Non-pigmented ciliary epithelial cell (primary cell): ENCODE measurements around the gene LHX4.
A peak's percentile ranks its signal among the peaks of the same experiment; 100 is the strongest.

ENCODE experiments used
- DNase-seq: peaks from one replicate; pipeline ENCODE4 v3.0.0-alpha.2; 2010; ENCODE audit warnings: low read depth

Gene LHX4

DNA sequence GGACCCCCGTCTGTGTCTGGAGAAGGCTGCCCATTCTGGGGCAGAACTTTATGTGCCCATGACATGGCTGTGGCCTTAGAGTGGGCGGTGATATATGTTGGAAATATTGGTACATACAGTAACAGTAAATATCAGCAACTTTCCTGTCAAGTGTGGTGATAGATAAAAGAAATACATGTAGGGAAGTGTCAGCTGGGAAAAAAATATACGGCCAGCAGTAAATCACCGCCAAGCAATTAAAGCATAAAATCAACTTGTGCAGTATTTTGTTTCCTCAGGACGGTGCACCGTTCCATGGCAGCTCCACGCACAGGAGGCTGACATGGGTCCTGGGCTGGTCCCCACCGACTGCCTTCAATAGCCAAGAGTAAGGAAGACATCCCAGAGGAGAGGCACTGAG, 27.4 kb downstream of the LHX4 start:
- no peak for DNase-seq

DNA sequence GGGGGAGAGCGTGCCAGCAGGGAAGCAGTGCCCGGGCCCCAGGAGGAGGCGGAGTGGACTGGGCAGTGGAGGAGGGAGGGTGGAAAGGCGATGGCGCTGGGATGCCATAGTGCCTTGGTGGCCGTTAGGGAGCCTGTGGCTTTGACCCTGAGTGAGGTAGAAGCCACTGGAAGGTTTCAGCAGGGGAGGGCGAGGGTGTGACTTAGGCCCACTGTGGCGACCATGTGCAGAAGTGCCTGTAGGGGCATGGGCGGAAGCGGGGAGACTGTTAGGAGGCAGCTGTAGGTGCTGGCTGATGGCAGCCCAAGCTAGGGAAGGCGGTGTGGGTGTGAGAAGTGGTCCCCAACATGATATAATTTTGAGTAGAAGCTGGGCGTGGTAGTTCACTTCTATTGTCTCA, 28.2 kb downstream of the LHX4 start:
- DNase-seq: no peak

DNA sequence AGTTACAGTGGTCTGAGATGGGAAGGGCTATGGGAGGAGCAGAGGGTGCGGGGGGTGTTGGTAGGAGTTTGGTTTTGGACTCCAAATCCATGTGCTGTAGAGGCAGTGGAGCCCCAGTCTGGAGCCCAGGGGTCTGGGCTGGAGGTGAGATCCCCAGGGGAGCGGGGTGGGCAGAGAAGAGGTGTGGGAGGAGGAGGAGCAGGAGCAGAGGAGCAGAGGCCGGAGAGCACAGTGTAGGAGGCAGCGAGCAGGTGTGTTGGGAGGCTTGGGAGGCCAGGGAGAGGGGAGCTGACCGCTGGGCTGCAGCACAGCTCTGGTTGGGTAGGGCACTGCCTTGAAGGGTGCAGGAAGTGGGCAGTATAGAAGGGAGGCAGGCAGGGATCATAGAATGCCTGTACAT, 28.9 kb downstream of the LHX4 start:
- no peak for DNase-seq

DNA sequence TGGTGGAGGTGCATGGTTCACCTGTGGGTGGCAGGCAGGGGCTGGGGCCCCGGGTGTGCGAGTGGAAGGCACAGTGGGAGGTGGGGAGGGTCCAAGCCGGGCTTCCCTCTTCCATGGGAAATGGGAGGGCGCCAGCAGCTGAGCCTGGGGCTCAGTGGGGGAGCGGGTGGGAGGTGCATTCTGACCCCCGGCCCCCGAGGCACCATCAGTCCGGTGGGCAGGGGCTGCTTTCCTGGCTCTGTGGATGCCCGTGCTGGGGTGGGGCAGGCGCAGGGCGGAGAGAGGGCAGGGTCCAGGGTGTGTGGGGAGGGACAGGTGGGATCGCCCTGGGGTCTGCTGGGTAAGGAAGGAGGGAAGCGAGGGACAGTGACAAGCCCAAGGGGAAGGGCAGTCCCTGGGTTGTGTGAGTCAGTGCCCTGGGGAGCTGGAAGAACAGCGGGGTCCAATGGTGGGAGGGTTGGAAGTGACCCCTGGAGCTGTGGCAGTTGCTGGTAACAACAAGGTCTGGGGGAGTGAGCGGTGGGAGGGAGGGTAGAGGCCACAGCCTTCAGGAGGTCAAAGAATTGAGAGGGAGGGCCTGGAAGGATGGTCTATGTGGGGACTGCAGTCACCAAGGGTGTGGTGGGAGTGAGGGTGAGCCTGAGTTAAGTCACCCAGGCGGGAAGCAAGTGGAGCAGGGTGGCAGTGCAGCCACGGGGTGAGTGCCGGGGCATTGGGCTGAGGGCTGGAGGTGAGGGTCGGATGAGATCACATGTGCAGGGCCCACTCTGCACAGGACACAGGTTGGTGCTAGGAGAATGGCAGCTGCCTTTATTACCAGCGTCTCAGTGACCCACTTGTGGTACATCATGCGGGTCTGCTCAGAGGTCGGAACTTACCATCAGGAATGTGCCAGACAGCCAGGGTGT, 29.6 kb downstream of the LHX4 start:
- DNase-seq: no peak

DNA sequence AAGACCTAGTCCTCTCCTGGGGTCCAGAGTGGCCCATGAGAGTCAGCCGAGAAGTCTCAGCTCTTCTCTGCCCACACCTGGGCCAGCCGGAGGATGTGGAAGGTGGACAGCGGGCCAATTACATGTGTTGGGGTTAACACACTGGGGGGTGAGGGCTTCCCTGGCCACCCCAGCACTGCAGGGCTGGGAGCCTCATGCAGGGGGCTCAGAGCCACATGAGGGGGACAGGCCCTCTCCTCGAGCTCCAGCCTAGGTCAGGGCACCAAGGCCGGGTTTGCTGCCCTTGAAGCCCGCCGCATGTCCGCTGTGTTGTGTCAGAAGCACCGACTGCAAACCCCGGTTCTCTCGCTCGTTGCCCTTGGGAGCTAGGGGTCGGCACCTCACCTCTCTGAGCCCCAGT, 30.5 kb downstream of the LHX4 start:
- no peak for DNase-seq

DNA sequence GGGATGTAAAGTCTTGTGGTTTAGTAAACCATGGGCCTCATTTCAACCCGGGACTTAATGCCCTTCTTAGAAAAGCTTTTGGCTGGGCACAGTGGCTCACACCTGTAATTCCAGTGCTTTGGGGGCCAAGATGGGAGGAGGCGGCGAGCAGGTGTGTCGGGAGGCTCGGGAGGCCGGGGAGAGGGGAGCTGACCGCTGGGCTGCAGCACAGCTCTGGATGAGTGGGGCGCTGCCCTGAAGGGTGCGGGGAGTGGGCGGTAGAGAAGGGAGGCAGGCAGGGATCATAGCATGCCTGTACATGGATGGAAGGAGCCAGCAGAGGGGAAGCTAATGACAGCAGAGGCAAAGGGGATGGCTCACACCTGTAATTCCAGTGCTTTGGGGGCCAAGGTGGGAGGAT, 31.0 kb downstream of the LHX4 start:
- no peak for DNase-seq

DNA sequence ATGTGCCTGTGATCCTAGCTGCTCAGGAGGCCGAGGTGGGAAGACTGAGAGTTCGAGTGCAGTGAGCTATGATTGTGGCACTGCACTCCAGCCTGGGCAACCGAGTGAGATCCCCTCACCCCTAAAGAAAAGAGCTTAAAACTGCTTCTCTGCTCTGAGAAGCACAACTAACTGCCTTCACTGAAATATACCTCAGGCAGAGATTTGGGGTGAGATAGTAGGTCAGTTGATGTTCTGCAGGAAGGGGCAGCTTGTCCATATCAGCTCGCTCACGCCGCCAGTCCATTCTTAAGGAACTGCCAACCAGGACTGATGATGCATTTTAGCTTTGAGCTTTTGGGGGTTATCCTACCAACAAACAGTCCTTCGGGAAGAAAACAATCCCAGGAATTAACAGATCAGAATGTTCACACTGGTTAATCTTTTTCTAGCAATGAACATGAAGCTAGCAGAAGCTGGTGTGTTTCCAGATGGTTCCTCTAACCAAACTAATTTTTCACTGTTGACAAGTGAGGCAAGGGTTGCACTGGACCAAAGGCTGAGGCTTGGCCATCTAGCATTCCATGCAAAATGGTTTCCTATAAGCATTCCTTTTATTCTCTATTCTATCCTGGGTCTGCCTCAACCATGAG, 31.6 kb downstream of the LHX4 start:
- no peak for DNase-seq

DNA sequence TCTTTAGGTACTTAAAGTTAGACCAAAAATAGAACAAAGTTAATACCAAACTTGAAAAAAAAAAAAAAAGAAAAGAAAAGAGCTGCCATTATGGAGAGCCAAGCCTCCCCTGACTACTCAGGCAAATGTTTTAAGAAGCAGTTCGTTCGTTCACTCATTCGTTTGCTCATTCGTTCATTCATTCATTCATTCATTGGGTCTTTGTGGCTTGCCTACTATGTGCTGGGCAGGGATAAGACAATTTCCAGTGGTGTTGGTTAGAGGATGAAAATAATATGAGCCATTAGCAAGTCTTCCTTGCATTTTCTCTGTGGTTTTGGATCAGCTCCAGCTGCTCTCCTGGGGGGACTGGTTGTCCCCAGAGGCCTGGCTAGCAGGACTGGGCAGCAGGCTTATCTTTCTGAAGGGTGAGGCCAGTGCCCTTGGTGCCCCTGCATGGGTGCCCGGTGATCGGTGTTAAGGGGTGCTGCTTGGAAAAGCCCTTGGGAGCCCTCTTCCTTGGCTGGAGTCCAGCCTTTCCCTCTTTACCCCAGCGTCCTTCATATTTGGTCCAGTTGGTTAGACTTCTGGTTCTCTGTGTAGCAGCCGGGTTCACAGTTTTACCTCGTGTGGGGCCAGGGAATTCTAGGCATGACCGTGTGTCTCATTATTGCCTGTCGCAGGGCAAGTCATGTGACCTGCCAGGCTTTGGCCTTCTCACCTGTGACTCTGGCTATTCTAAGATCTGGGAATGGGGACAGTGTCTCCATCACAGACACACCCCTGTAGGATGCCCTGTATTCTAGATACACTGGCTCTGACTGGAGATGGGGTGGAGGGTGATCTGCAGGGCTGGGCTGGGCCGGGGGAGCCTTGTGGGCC, 32.8 kb downstream of the LHX4 start:
- DNase-seq: no peak

DNA sequence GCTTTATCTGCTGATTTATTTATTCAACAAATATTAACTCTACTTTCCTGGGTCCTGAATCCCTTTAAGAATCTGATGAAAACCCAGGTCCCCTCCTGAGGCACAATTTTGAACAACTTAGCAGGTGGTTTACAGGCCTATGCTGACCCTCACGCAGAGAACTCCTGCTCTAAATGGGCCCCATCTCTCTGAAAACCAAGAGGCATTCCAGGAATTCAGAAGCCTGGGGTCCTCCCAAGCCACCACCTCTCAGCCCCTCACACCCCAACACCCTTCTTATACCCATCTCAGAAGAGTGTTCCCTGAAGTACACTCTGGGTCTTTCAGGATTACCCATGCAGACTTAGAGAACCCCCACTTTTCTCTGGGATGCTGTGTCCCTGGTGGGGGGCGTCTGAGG, 34.5 kb downstream of the LHX4 start:
- DNase-seq: no peak

DNA sequence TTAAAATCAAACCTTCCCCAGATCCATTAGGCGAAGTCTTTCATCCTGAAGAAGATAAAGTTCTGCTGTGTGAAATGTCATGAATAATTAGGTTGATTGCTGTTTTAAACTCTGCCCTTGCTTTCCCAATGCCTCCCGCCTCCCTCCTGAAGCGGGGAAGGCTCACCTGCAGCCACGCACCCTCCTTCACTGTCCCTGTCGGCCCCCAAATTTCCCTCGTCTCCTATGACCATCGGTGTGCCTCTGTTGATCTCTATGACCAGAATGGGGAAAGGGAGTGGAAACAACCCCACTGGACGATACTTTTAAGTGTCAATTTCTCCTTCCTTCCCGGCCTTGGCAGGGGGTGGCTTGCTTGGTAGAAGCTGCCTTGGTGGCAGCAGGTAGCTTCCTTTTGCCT, 35.1 kb downstream of the LHX4 start:
- no peak for DNase-seq

DNA sequence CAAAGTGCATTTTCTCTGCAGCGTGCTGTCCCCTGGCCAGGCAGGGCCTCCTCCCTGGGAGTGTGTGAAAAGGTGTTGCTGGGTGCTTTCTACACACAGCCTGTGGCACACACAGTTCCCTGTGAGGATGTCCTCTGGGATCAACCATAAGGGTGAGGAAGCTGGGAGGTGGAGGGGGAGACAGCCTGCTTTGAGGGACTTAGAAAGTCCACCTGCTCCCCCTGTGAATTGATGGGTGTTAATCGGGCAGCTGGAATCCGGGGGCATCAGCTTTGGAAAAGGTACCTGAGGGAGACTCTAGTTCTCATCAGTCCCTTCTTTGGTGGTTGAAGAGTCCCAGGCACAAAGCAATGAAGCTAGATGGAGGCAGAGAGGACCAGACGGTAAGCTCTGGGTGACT, 35.8 kb downstream of the LHX4 start:
- DNase-seq: no peak

DNA sequence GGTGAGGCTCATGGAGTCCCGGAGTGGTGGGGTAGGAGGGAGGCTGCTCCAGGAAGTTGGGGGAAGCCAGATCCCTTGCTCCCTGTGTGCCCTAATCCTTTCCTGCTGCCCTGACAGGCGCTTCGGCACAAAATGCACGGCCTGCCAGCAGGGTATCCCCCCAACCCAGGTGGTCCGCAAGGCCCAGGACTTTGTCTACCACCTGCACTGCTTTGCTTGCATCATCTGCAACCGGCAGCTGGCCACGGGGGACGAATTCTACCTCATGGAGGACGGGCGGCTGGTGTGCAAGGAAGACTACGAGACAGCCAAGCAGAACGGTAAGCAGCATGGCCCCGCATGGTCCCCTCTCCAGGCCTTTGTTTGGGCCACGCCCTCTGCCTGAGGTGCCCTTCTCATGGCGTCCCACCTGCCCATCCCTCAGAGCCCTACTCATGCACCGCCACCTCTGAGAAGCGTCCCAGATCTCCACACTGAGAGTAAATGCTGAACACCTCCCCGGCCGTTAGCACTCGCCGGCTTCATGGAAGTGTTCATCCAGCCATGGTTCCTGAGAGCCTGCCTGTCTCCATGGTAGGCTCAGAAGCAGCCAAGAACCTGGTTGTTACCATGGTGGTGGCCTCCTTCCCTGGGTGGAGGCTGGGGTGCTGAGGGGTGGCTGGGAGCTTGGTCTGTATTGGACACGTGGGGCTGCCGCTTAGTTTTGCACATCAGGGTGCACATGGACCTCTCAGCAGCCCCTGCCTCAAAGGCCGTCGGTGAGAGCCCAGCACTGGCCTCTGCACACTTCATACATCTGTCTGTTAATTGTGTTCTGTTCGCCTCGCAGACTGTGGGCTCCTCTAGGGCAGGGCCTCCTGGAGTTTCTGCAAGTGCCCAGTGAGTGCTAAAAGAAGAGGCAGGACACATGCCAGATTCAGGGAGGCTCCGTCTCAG, 36.5 kb downstream of the LHX4 start:
- DNase-seq: no peak

DNA sequence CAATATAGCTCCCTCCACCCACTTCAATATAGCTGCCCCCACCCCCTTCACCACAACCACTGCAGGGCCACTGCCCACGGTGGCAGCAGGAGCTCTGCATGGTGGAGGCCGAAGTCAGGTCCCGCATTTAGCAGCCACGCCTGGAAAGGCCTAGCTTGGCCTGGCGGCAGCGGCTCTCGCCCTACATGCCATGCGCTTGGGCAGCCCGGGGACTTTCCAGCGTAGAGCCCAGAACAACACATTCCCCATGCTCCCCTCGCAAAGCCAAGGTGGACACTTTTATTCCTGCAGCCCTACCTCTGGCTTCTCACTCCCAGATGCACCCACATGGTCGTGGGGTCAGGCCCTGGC, 37.1 kb downstream of the LHX4 start:
- DNase-seq: no peak

DNA sequence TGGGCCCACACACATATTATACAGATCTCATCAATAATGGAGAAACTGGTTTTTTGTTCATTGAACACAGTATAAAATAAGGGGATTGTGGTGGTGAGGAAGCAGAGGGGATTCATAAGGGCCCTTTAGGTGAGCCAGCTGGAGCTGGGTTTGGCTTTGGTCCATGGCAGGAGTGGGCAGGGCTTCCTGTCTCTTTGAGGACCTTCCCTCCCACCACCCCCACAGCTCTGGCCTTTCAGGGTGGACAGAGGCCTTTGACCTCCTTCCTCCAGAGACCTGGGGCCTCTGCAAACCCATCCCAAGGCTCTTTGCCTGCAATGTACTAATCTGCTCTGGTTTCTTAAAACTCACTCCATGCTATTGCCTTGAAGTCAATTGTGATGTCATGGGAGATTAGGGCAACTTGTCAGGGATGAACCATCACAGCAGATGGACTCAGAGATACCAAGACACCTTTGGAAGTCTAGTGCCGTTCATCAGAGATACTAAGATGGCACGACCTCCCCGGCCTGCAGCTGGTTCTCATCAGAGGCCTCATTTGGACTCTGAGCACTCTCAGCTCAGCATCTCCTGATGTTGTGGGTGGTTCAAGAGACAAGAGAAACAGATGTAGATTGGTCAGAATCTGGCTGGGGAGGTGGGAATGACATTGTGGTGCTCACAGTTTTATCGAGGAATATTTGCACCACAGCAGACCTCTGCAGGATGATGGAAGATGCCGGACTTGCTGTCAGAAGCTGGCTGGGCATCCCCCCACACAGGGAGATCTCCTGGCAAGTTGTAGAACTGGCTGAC, 37.9 kb downstream of the LHX4 start:
- no peak for DNase-seq

DNA sequence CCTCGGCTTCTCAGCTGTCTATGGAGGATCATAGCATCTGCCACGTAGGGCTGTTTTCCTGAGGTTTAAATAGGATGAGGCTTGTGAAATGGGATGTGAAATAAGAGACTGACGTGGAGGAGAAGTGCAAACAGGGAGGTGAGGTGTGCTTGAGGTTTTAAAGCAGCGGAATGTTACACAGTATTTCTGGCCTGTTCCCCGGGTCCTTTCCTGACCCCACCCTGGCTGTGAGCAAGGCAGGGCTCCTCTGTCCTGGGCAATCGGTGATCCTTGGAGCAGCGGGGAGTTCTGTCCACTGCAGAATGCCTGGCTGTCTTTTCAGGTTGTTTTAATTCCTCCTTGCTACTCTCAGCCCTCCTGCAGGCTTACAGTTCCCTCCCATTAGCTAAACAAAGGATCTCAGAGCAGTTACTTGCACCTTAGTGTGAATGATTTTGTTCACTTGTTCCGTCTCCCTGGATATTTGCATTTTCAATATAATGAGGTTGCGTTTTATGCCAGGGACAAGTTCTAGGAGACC, 38.6 kb downstream of the LHX4 start:
- DNase-seq: no peak

DNA sequence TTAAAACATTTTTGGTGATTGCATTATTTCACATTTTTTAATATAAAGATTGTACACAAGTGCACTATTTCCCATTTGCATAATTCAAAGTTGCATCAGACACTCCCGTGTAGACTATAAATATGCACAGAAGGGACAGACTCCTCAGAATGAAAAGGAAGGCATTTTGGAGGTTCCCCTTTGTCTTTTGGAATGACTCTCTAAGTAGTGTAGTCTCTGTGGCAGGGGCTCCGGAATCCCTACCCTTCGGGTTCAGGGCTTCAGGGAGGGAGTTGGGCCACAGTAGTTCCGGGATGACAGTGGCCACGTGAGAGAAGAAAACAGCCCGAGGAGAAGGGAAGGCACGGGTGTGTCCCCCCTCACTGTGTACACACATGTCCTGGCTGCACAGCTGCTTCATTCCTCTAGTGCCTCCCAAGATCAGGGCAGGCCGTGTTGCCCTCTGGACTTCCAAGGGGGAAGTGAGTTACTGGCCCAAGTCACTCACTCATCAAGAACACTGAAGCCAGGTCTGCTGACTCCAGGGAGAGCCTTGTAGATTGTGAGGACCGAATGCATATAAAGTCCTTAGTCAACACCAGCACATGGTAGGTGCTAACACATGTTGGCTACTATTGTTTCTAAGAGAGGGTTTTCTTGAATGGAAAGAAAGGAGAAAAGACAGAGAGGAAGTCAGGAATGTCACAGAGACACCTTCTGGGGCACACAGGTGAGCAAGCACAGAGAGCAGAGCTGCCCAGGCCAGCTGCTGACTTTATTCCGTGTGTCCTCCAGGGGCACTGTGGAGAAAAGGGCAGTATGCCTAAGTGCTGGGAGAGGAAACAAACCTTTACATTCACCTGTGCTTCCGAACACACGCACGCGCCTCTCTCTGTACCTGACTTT, 39.8 kb downstream of the LHX4 start:
- no peak for DNase-seq

DNA sequence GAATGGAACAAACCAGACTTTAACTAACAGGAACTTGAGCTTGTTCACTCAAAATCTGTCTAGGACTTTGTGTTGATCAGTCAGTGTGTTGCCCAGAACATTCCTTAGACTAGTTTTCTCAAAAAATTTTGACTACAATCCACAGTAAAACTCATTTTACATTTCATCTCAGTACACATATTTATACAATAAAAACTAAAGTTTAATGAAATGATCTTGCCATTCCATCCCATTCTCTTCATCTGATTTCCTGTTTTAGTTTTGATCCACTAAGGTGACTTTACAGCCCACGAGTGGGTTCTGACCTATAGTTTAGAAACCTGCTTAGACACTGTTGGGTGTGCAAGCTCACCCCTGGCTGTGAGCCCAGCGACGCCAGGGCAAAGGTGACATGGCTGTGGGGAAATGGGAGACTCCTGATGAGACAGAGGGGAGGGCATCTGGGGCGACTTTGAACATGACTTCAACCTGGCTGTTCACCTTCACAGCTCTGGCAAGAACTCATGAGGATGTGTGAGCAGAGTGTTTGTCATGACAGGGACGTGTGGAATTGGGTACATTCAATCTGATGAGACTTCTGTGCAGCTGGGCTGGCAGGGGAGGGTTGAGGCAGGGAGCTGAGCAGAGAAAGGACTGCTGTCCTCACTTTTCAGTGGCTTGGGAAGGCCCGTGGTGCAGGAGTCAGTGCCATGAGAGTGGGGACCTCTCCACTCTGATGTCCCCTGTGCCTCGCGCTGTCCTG, 40.6 kb downstream of the LHX4 start:
- no peak for DNase-seq

DNA sequence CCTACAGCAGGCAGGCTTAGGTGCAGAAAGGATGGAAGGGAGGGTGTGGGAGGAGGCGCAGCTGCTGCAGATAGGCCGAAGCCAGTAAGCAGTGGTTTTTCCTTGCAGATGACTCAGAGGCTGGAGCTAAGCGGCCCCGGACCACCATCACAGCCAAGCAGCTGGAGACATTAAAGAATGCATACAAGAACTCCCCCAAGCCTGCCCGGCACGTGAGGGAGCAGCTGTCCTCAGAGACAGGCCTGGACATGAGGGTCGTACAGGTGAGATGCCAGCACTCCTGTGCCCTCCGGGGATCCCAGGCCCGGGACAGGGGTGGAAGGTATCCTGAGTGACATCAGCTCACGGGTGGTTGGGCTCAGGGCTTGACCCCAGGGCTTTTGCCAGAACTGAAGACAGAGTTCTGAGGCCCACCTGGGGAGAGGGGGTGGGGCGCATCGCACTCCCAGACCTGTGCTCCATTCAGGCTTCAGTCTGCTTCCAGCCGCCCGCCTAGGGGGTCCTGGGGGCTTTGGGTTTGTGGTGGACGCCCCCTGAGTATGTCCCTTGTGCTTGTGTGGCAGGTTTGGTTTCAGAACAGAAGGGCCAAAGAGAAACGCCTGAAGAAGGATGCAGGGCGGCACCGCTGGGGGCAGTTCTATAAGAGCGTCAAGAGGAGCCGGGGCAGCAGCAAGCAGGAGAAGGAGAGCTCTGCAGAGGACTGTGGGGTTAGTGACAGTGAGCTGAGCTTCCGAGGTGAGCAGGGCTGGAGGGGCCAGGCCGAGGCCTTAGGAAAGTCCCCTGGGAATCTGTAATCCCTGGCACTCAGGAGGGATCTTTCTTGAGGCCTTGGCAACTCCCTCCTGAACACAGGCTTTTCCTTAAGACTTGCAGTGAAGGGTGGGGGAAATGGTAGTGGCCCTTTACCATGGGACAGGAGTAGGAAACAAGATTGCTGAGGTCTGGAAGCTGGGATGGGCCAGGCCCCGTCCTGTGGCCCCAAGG, 41.5 kb downstream of the LHX4 start:
- peak; percentile 53 for DNase-seq
